K562 (cell line): ENCODE measurements around the gene PBXIP1. TPM values are rescaled to one million over a fixed set of nuclear protein-coding genes. Genes with fewer than 3 reads are reported as not detected.
A peak's percentile ranks its signal among the peaks of the same experiment; 100 is the strongest.

Source experiments
- BACH1 ChIP-seq: fragments of 200-800 bp; sonication (Bioruptor generic); IDR thresholded peaks from 2 replicates; pipeline ENCODE4 v1.6.1; 2016; ENCODE audit warnings: missing genetic modification characterization, missing compliant biosample characterization
- BRD9 ChIP-seq: fragments of 450-650 bp; IDR thresholded peaks from 2 replicates; pipeline ENCODE4 v1.6.1; 2018; ENCODE audit warnings: low read depth; ENCODE audit not compliant: partially characterized antibody
- DACH1 ChIP-seq: fragments of 450-650 bp; IDR thresholded peaks from 2 replicates; pipeline ENCODE4 v1.6.1; 2018; ENCODE audit not compliant: partially characterized antibody
- EP300 ChIP-seq: IDR thresholded peaks from 2 replicates; pipeline ENCODE4 v1.6.1; 2012; ENCODE audit warnings: low read length, improper control_type of control experiment
- EP400 ChIP-seq: fragments of 450-650 bp; IDR thresholded peaks from 2 replicates; pipeline ENCODE4 v1.6.1; 2017; ENCODE audit warnings: antibody characterized with exemption, mild to moderate bottlenecking, moderate library complexity
- FOXA3 ChIP-seq, 2 experiments: fragments of 450-650 bp in 1 of 2; sonication (generic) in 1 of 2; formaldehyde crosslinking; IDR thresholded peaks in 1 of 2; conservative IDR thresholded peaks in 1 of 2; 2 replicates each; pipeline versions ENCODE4 v1.4.0 to v1.8.0; 2020 to 2022; ENCODE audit warnings: mild to moderate bottlenecking in 2 of 2, missing genetic modification reagents in 1 of 2
- FOXK1 ChIP-seq: sonication (generic); formaldehyde crosslinking; IDR thresholded peaks from 2 replicates; pipeline ENCODE4 v1.8.0; 2022; ENCODE audit warnings: missing genetic modification reagents, mild to moderate bottlenecking, borderline replicate concordance
- KDM2B ChIP-seq: fragments of 250-450 bp; sonication (Bioruptor Pico); IDR thresholded peaks from 2 replicates; pipeline ENCODE4 v1.8.0; 2021; ENCODE audit warnings: mild to moderate bottlenecking, moderate library complexity
- MAFK ChIP-seq: IDR thresholded peaks from 2 replicates; pipeline ENCODE4 v1.6.1; 2011; ENCODE audit warnings: low read length, improper control_type of control experiment
- MXI1 ChIP-seq: IDR thresholded peaks from 2 replicates; pipeline ENCODE4 v1.6.1; 2011; ENCODE audit warnings: low read depth, mild to moderate bottlenecking, improper control_type of control experiment, low read length
- PHF8 ChIP-seq: fragments of 200-600 bp; sonication (generic); IDR thresholded peaks from 2 replicates; pipeline ENCODE4 v1.6.1; 2012; ENCODE audit warnings: mixed run types, mild to moderate bottlenecking, inconsistent platforms, low read length, moderate library complexity, borderline replicate concordance
- RBBP5 ChIP-seq: fragments of 200-600 bp; sonication (generic); IDR thresholded peaks from 2 replicates; pipeline ENCODE4 v1.6.1; 2012; ENCODE audit warnings: borderline replicate concordance, mild to moderate bottlenecking, low read length, control low read depth, inconsistent platforms; ENCODE audit not compliant: insufficient read depth, poor library complexity, severe bottlenecking
- SREBF1 ChIP-seq: fragments of 150-350 bp; IDR thresholded peaks from 2 replicates; pipeline ENCODE4 v1.6.1; 2014; ENCODE audit warnings: antibody characterized with exemption, low read depth, low read length, borderline replicate concordance
- SUPT5H ChIP-seq: fragments of 450-650 bp; IDR thresholded peaks from 2 replicates; pipeline ENCODE4 v1.6.1; 2016
- TAF9B ChIP-seq: fragments of 450-650 bp; IDR thresholded peaks from 2 replicates; pipeline ENCODE4 v1.6.1; 2018; ENCODE audit warnings: mild to moderate bottlenecking; ENCODE audit not compliant: partially characterized antibody
- TCF7 ChIP-seq: sonication (generic); IDR thresholded peaks from 2 replicates; pipeline ENCODE4 v1.6.1; 2016; ENCODE audit warnings: antibody characterized with exemption, borderline replicate concordance
- TGIF2 ChIP-seq: sonication (generic); formaldehyde crosslinking; IDR thresholded peaks from 2 replicates; pipeline ENCODE4 v1.8.1; 2022; ENCODE audit warnings: mild to moderate bottlenecking, missing genetic modification reagents, moderate library complexity
- WHSC1 ChIP-seq: IDR thresholded peaks from one replicate; pipeline ENCODE4 v1.6.1; 2012; ENCODE audit warnings: low read length, control low read depth, inconsistent platforms
- ZBTB7A ChIP-seq: IDR thresholded peaks from 2 replicates; pipeline ENCODE4 v1.6.1; 2011; ENCODE audit warnings: low read depth, mild to moderate bottlenecking, low read length, moderate library complexity, borderline replicate concordance; ENCODE audit not compliant: control insufficient read depth
- ZC3H4 ChIP-seq: sonication (generic); formaldehyde crosslinking; IDR thresholded peaks from 2 replicates; pipeline ENCODE4 v1.9.0; 2021; ENCODE audit warnings: missing genetic modification reagents, borderline replicate concordance
- ZNF586 ChIP-seq: fragments of 450-650 bp; formaldehyde crosslinking; conservative IDR thresholded peaks from 2 replicates; pipeline ENCODE4 v1.4.0; 2020; ENCODE audit warnings: mild to moderate bottlenecking, moderate library complexity
- ZNF717 ChIP-seq: fragments of 250-450 bp; sonication (Bioruptor Pico); IDR thresholded peaks from 2 replicates; pipeline ENCODE4 v1.5.0; 2021
- polyA plus RNA-seq, 8 experiments: library from polyadenylated mRNA; depleted of rRNA in 4 of 8; stranded (reverse) in 5 of 8; unstranded in 3 of 8; fragments of >200 nt; fragmentation: Nextera tagmentation in 2 of 8; fragmentation: Illumina TruSeq in 1 of 8; extraction: Ambion mirVana in 2 of 8; extraction: Trizol in 1 of 8; gene quantifications; 2 replicates each; pipeline versions ENCODE4 v1.2.1 to v1.2.3, GENCODE V29; 2011 to 2014; ENCODE audit warnings: inconsistent platforms in 1 of 8, missing spikeins in 1 of 8
- total RNA-seq, 7 experiments: library from RNA; depleted of rRNA in 6 of 7; stranded (reverse); fragments of >200 nt in 6 of 7; fragmentation: Illumina TruSeq in 2 of 7; extraction: Trizol in 2 of 7; gene quantifications; 2 replicates each; pipeline versions ENCODE4 v1.2.1 to v1.2.3, GENCODE V29; 2011 to 2021; ENCODE audit warnings: low replicate concordance in 1 of 7
- TF ChIP-seq, protein P1 (sequence below): fragments of 200-400 bp; formaldehyde crosslinking; IDR thresholded peaks from 2 replicates; pipeline ENCODE4 v1.6.1; 2017; ENCODE audit warnings: mild to moderate bottlenecking, low read depth, low read length, moderate library complexity
- TF ChIP-seq, protein P2 (sequence below): IDR thresholded peaks from 2 replicates; pipeline ENCODE4 v1.6.1; 2014; ENCODE audit warnings: antibody characterized with exemption
- TF ChIP-seq, protein P3 (sequence below), 2 experiments: fragments of 450-650 bp in 1 of 2; sonication (generic) in 1 of 2; formaldehyde crosslinking; conservative IDR thresholded peaks; 2 replicates each; pipeline versions ENCODE4 v1.4.0 to v1.8.1; 2020 to 2022; ENCODE audit warnings: mild to moderate bottlenecking in 1 of 2, missing genetic modification reagents in 1 of 2

Gene PBXIP1
- total and polyA plus RNA-seq, 9 of the 15 experiments (the other 6 are each of a cell fraction or from before 2014, with no cell fraction given): 0.13 to 8.3 (median 5.8) TPM

GRCh38 chr1:154974102-154974807, 18.4 kb upstream of the PBXIP1 start, which contains the start of gene CKS1B (continued):
- no peak for TF ChIP-seq WHSC1
- peak; percentile 86 for TF ChIP-seq PHF8
- TF ChIP-seq MXI1: 0 out of 2 replicates have a peak, but pooled peaks have one; percentile 45
- no peak for TF ChIP-seq ZNF586
- no peak for TF ChIP-seq ZC3H4 (CRISPR knock-in tag)
- TF ChIP-seq KDM2B: no peak
- TF ChIP-seq ZNF717 (CRISPR knock-in tag): no peak
- TF ChIP-seq SUPT5H: peak; percentile 97
- TF ChIP-seq TCF7: peak; percentile 83
- peak; percentile 99 for TF ChIP-seq ZBTB7A
- TF ChIP-seq, protein P1, sequence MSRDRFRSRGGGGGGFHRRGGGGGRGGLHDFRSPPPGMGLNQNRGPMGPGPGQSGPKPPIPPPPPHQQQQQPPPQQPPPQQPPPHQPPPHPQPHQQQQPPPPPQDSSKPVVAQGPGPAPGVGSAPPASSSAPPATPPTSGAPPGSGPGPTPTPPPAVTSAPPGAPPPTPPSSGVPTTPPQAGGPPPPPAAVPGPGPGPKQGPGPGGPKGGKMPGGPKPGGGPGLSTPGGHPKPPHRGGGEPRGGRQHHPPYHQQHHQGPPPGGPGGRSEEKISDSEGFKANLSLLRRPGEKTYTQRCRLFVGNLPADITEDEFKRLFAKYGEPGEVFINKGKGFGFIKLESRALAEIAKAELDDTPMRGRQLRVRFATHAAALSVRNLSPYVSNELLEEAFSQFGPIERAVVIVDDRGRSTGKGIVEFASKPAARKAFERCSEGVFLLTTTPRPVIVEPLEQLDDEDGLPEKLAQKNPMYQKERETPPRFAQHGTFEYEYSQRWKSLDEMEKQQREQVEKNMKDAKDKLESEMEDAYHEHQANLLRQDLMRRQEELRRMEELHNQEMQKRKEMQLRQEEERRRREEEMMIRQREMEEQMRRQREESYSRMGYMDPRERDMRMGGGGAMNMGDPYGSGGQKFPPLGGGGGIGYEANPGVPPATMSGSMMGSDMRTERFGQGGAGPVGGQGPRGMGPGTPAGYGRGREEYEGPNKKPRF: no peak
- TF ChIP-seq EP300: no peak; the same call in 1 of the 2 replicates
- no peak for TF ChIP-seq SREBF1
- no peak for TF ChIP-seq MAFK
- TF ChIP-seq, protein P2, sequence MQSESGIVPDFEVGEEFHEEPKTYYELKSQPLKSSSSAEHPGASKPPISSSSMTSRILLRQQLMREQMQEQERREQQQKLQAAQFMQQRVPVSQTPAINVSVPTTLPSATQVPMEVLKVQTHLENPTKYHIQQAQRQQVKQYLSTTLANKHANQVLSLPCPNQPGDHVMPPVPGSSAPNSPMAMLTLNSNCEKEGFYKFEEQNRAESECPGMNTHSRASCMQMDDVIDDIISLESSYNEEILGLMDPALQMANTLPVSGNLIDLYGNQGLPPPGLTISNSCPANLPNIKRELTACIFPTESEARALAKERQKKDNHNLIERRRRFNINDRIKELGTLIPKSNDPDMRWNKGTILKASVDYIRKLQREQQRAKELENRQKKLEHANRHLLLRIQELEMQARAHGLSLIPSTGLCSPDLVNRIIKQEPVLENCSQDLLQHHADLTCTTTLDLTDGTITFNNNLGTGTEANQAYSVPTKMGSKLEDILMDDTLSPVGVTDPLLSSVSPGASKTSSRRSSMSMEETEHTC: no peak
- no peak for TF ChIP-seq BACH1 (tag)
- no peak for TF ChIP-seq TGIF2 (CRISPR knock-in tag)
- 0 out of 2 replicates have a peak, but pooled peaks have one; percentile 67 for TF ChIP-seq FOXK1 (CRISPR knock-in tag)
- TF ChIP-seq EP400: peak; percentile 99
- peak; percentile 29 for TF ChIP-seq RBBP5
- no peak for TF ChIP-seq DACH1
- TF ChIP-seq BRD9: no peak
- peak; percentile 20 for TF ChIP-seq TAF9B
- TF ChIP-seq, protein P3, sequence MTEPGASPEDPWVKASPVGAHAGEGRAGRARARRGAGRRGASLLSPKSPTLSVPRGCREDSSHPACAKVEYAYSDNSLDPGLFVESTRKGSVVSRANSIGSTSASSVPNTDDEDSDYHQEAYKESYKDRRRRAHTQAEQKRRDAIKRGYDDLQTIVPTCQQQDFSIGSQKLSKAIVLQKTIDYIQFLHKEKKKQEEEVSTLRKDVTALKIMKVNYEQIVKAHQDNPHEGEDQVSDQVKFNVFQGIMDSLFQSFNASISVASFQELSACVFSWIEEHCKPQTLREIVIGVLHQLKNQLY (CRISPR knock-in tag; conservative IDR thresholded peaks at IDR 0.05): no peak; a peak in 1 of 4 replicates
- TF ChIP-seq FOXA3 (CRISPR knock-in tag; conservative IDR thresholded peaks at IDR 0.05 in 1 of 2, IDR thresholded peaks at IDR 0.05 in 1 of 2): no peak
